B cell (primary cell): ENCODE results near the gene TRIM66. TPM values are rescaled to one million over a fixed set of nuclear protein-coding genes. Genes with fewer than 3 reads are reported as not detected.

Experiments used
- ATAC-seq: fragments of 200-7000 bp; cut with Tn5 transposase; one replicate; pipeline ENCODE4 v1.10.0; 2021; ENCODE audit warnings: low read depth, mild to moderate bottlenecking, moderate number of reproducible peaks, moderate library complexity
- CTCF ChIA-PET: fragments of 350-600 bp; sonication (Branson Sonifier 250); formaldehyde crosslinking; loops from one replicate; lab custom pipeline; 2021; ENCODE audit warnings: antibody characterized with exemption, inconsistent platforms; lab: Charles Lee
- POLR2A ChIA-PET: fragments of 350-600 bp; sonication (Branson Sonifier 250); formaldehyde crosslinking; loops from one replicate; lab custom pipeline; 2021; ENCODE audit warnings: antibody characterized with exemption; lab: Charles Lee
- DNase-seq: peaks from one replicate; pipeline ENCODE4 v3.0.0; 2013
- H2AFZ ChIP-seq: 2 replicates; pipeline ENCODE4 v1.6.1; 2012; ENCODE audit warnings: mild to moderate bottlenecking, low read depth, low read length; ENCODE audit not compliant: insufficient read depth, poor library complexity, severe bottlenecking
- H3K27ac ChIP-seq, 2 donors: 1 replicate in 1 of 2; 2 replicates in 1 of 2; pipeline ENCODE4 v1.5.1; 2012 to 2013; ENCODE audit warnings: low read length in 2 of 2, mild to moderate bottlenecking in 2 of 2, moderate library complexity in 1 of 2
- H3K27me3 ChIP-seq, 4 experiments: fragments of 200-600 bp in 1 of 4; sonication (generic) in 1 of 4; replicated peaks in 1 of 4; 1 replicate in 2 of 4; 2 replicates in 2 of 4; pipeline versions ENCODE4 v1.6.1 to v1.7.0; 2013 to 2016; ENCODE audit warnings: low read length in 3 of 4, mild to moderate bottlenecking in 2 of 4, mixed read lengths in 1 of 4, moderate library complexity in 1 of 4; ENCODE audit not compliant: insufficient read depth in 4 of 4, control insufficient read depth in 3 of 4; ENCODE audit errors: control extremely low read depth in 1 of 4
- H3K36me3 ChIP-seq, 2 experiments: replicated peaks in 1 of 2; 1 replicate in 1 of 2; 2 replicates in 1 of 2; pipeline versions ENCODE4 v1.6.1 to v1.7.1; 2013; ENCODE audit warnings: low read length in 1 of 2; ENCODE audit not compliant: insufficient read depth in 2 of 2, control insufficient read depth in 1 of 2; ENCODE audit errors: control extremely low read depth in 1 of 2, extremely low read depth in 1 of 2
- H3K4me1 ChIP-seq, 2 donors: fragments of 200-600 bp in 1 of 2; sonication (generic) in 1 of 2; 1 replicate in 1 of 2; 2 replicates in 1 of 2; pipeline versions ENCODE4 v1.5.1 to v1.6.1; 2013 to 2017; ENCODE audit warnings: low read length in 2 of 2; ENCODE audit not compliant: control insufficient read depth in 2 of 2, insufficient read depth in 2 of 2
- H3K4me2 ChIP-seq: replicated peaks from 2 replicates; pipeline ENCODE3; 2012; ENCODE audit warnings: mild to moderate bottlenecking, low read depth, low read length; ENCODE audit not compliant: poor library complexity, severe bottlenecking
- H3K4me3 ChIP-seq, 5 experiments: fragments of 200-600 bp in 1 of 5; sonication (generic) in 1 of 5; 1 replicate in 3 of 5; 2 replicates in 2 of 5; pipeline versions ENCODE4 v1.5.1 to v1.7.0; 2011 to 2016; ENCODE audit warnings: low read length in 4 of 5, mild to moderate bottlenecking in 4 of 5, low read depth in 2 of 5, control low read depth in 1 of 5, moderate library complexity in 1 of 5; ENCODE audit not compliant: insufficient read depth in 1 of 5; ENCODE audit errors: control extremely low read depth in 1 of 5, extremely low read depth in 1 of 5
- H3K79me2 ChIP-seq: fragments of 200-600 bp; sonication (generic); one replicate; pipeline ENCODE4 v1.6.0; 2016; ENCODE audit warnings: low read length; ENCODE audit not compliant: control insufficient read depth, insufficient read depth
- H3K9ac ChIP-seq: fragments of 200-600 bp; sonication (generic); 2 replicates; pipeline ENCODE4 v1.6.1; 2017; ENCODE audit warnings: mild to moderate bottlenecking, low read length, moderate library complexity
- H3K9me3 ChIP-seq, 3 donors: one replicate each; pipeline versions ENCODE4 v1.6.1 to v1.7.1; 2013; ENCODE audit warnings: low read length in 2 of 3; ENCODE audit not compliant: control insufficient read depth in 2 of 3, insufficient read depth in 1 of 3; ENCODE audit errors: control extremely low read depth in 1 of 3
- H4K20me1 ChIP-seq: 2 replicates; pipeline ENCODE4 v1.6.0; 2012; ENCODE audit warnings: mild to moderate bottlenecking, low read length; ENCODE audit not compliant: insufficient read depth, control insufficient read depth, poor library complexity, severe bottlenecking
- H3K27ac Mint-ChIP-seq: one replicate; pipeline ENCODE4 v1.8.0; 2021; ENCODE audit warnings: mixed read lengths
- H3K27me3 Mint-ChIP-seq: one replicate; pipeline ENCODE4 v1.8.0; 2021; ENCODE audit warnings: mixed read lengths
- H3K4me1 Mint-ChIP-seq: one replicate; pipeline ENCODE4 v1.8.0; 2021; ENCODE audit warnings: mixed read lengths
- H3K4me3 Mint-ChIP-seq: one replicate; pipeline ENCODE4 v1.8.0; 2021; ENCODE audit warnings: mixed read lengths
- H3K9me3 Mint-ChIP-seq: one replicate; pipeline ENCODE4 v1.8.0; 2022; ENCODE audit warnings: mixed read lengths; ENCODE audit not compliant: insufficient read depth
- CTCF ChIP-seq: fragments of 200-600 bp; IDR thresholded peaks from one replicate; pipeline ENCODE4 v1.8.0; 2022; ENCODE audit warnings: antibody characterized with exemption, mild to moderate bottlenecking
- EZH2 ChIP-seq: IDR thresholded peaks from 2 replicates; pipeline ENCODE4 v1.6.1; 2012; ENCODE audit warnings: borderline replicate concordance, low read depth, mild to moderate bottlenecking, moderate library complexity, low read length; ENCODE audit not compliant: insufficient read depth, poor library complexity, severe bottlenecking
- WGBS: methylation state at CpG from one replicate; pipeline ENCODE4 v1.1.5; 2013; ENCODE audit warnings: missing lambda C conversion rate; ENCODE audit not compliant: insufficient coverage; 5-methylcytosine and 5-hydroxymethylcytosine counted together
- intact Hi-C: fragments of 100-400 bp; cut with micrococcal nuclease; formaldehyde crosslinking; loops from one replicate; pipeline ENCODE4 v1.10.0; 2022
- polyA plus RNA-seq: library from polyadenylated mRNA; depleted of rRNA; stranded (reverse); fragments of >200 nt; gene quantifications from 2 replicates; pipeline ENCODE4 v1.2.3, GENCODE V29; 2012
- total RNA-seq, 2 donors: library from RNA; stranded (reverse); fragments of 120-200 nt in 1 of 2; gene quantifications; 1 replicate in 1 of 2; 2 replicates in 1 of 2; pipeline versions ENCODE4 v1.2.3 to v1.2.4, GENCODE V29; 2013 to 2022

TRIM66 gene
- total and polyA plus RNA-seq, 2 donors (not counting 1 experiment from before 2014, with no cell fraction given), result 11.1 to 21.1 TPM

- intact Hi-C loops, result no loop called here
These were observed 10.1 kb downstream of the TRIM66 start for GRCh38 chr11:8672346-8672745.

GRCh38 chr11:8671651-8672062, 10.8 kb downstream of the TRIM66 start:
- H3K79me2 ChIP-seq, result no peaks in the 10 kb centered on the region
- DNase-seq (no peak), ATAC-seq (no peak)
- no peaks in the 10 kb centered on the region for H3K4me1 Mint-ChIP-seq
- WGBS, result 69% methylated on average over 1 of the region's 1 CpG
- POLR2A ChIA-PET, result no interaction called here
- no peaks in the 10 kb centered on the region for H3K27me3 Mint-ChIP-seq
- no peak for TF ChIP-seq CTCF
- no peak for TF ChIP-seq EZH2
- peaks cover 4 to 26% of the 10 kb centered on the region in 2 experiments for H3K36me3 ChIP-seq
- no peak overlapping the region for H3K4me3 ChIP-seq
- no peak overlapping the region for H3K27ac Mint-ChIP-seq
- intact Hi-C loops, result no loop called here
- no peak overlapping the region for H3K4me3 Mint-ChIP-seq
- no peaks in the 10 kb centered on the region for H4K20me1 ChIP-seq
- H3K4me1 ChIP-seq, result no peaks in the 10 kb centered on the region
- no peak overlapping the region for H3K9ac ChIP-seq
- no peaks in the 10 kb centered on the region for H3K9me3 Mint-ChIP-seq
- H3K9me3 ChIP-seq, result no peaks in the 10 kb centered on the region
- no peaks in the 10 kb centered on the region for H3K27me3 ChIP-seq
- no peak overlapping the region for H3K27ac ChIP-seq
- H2AFZ ChIP-seq, result no peak overlapping the region
- CTCF ChIA-PET, result interaction anchor here (1.1 kb wide), 1 partner anchor 9 kb away, joined by 3 read pairs; no protein-coding TSS in a partner anchor
- no peak overlapping the region for H3K4me2 ChIP-seq

More at GRCh38 chr11:8672346-8672745, 10.1 kb downstream of the TRIM66 start:
- no peak overlapping the region for H2AFZ ChIP-seq
- Mint-ChIP-seq H3K4me3 (no peak overlapping the region), H3K4me1 (no peaks in the 10 kb centered on the region), H3K27me3 (no peaks in the 10 kb centered on the region), H3K27ac (no peak overlapping the region), H3K9me3 (no peaks in the 10 kb centered on the region)
- no peak overlapping the region for H3K27ac ChIP-seq
- POLR2A ChIA-PET, result interaction anchor here (0.7 kb wide), 1 partner anchor 482 kb away, joined by 4 read pairs; no protein-coding TSS in a partner anchor
- H3K9me3 ChIP-seq, result no peaks in the 10 kb centered on the region
- no peak overlapping the region for H3K9ac ChIP-seq
- no peaks in the 10 kb centered on the region for H3K4me1 ChIP-seq
- H3K27me3 ChIP-seq, result no peaks in the 10 kb centered on the region
- H4K20me1 ChIP-seq, result no peaks in the 10 kb centered on the region
- CTCF ChIA-PET, result no interaction called here
- no peaks in the 10 kb centered on the region for H3K79me2 ChIP-seq
- WGBS, result 100% methylated on average over 2 of the region's 2 CpGs
- H3K36me3 ChIP-seq, result peaks cover 4 to 27% of the 10 kb centered on the region in 2 experiments
- TF ChIP-seq CTCF (no peak), EZH2 (no peak)
- DNase-seq (no peak), ATAC-seq (no peak)
- no peak overlapping the region for H3K4me2 ChIP-seq
- no peak overlapping the region for H3K4me3 ChIP-seq
